PC-3 (cell line): ENCODE results near the gene CHRM4. TPM values are rescaled to one million over a fixed set of nuclear protein-coding genes. Genes with fewer than 3 reads are reported as not detected.

Experiments used
- ATAC-seq: fragments of 200-7000 bp; cut with Tn5 transposase; 2 replicates; pipeline ENCODE4 v1.9.1; 2020; ENCODE audit warnings: mild to moderate bottlenecking, moderate library complexity
- BruUV-seq: library from RNA; stranded (reverse); fragments of 400-500 nt; replicated peaks from 2 replicates; lab custom pipeline; 2021; lab: Mats Ljungman, UMichigan
- CTCF ChIA-PET: fragments of 300-600 bp; sonication (Branson Sonifier 250); formaldehyde crosslinking; loops from one replicate; lab custom pipeline; 2022; ENCODE audit warnings: antibody characterized with exemption; lab: Charles Lee
- POLR2A ChIA-PET: fragments of 300-600 bp; sonication (Branson Sonifier 250); formaldehyde crosslinking; loops from one replicate; lab custom pipeline; 2022; ENCODE audit warnings: antibody characterized with exemption; ENCODE audit not compliant: unreplicated experiment; lab: Charles Lee
- DNase-seq: peaks from one replicate; pipeline ENCODE4 v3.0.0-alpha.2; 2015
- H2AFZ ChIP-seq: fragments of 300-600 bp; sonication (generic); 2 replicates; pipeline ENCODE4 v1.6.0; 2016; ENCODE audit warnings: antibody characterized with exemption, low read length
- H3F3A ChIP-seq: fragments of 300-600 bp; sonication (generic); one replicate; pipeline ENCODE4 v1.6.0; 2017; ENCODE audit warnings: antibody characterized with exemption, low read length, control low read depth, mild to moderate bottlenecking; ENCODE audit not compliant: unreplicated experiment
- H3K27ac ChIP-seq: fragments of 300-600 bp; sonication (generic); 2 replicates; pipeline ENCODE4 v1.5.1; 2016; ENCODE audit warnings: mild to moderate bottlenecking, low read length
- H3K27me3 ChIP-seq: fragments of 300-600 bp; sonication (generic); 2 replicates; pipeline ENCODE4 v1.6.1; 2016; ENCODE audit warnings: low read length, mixed read lengths
- H3K36me3 ChIP-seq: fragments of 300-600 bp; sonication (generic); 2 replicates; pipeline ENCODE4 v1.6.1; 2016; ENCODE audit warnings: low read depth, mixed run types, low read length, mixed read lengths
- H3K4me1 ChIP-seq: fragments of 300-600 bp; sonication (generic); 2 replicates; pipeline ENCODE4 v1.5.1; 2016; ENCODE audit warnings: low read length; ENCODE audit not compliant: insufficient read depth
- H3K4me2 ChIP-seq: fragments of 300-600 bp; sonication (generic); 2 replicates; pipeline ENCODE4 v1.6.0; 2016; ENCODE audit warnings: low read length
- H3K4me3 ChIP-seq: fragments of 300-600 bp; sonication (generic); 2 replicates; pipeline ENCODE4 v1.5.1; 2016; ENCODE audit warnings: mild to moderate bottlenecking, low read length, mixed read lengths
- H3K79me2 ChIP-seq: fragments of 300-600 bp; sonication (generic); 2 replicates; pipeline ENCODE4 v1.6.1; 2017; ENCODE audit warnings: low read length, mixed read lengths
- H3K9ac ChIP-seq: fragments of 300-600 bp; sonication (generic); 2 replicates; pipeline ENCODE4 v1.6.0; 2016; ENCODE audit warnings: mild to moderate bottlenecking, low read length
- H3K9me2 ChIP-seq: fragments of 300-600 bp; sonication (generic); replicated peaks from 2 replicates; pipeline ENCODE4 v1.6.1; 2016; ENCODE audit warnings: mixed run types, low read length, mixed read lengths
- H3K9me3 ChIP-seq: fragments of 300-600 bp; sonication (generic); 2 replicates; pipeline ENCODE4 v1.6.1; 2016; ENCODE audit warnings: low read length, mixed read lengths
- H4K20me1 ChIP-seq: fragments of 300-600 bp; sonication (generic); 2 replicates; pipeline ENCODE4 v1.6.1; 2016; ENCODE audit warnings: low read length, mixed read lengths
- EZH2 ChIP-seq: fragments of 300-600 bp; sonication (generic); IDR thresholded peaks from one replicate; pipeline ENCODE4 v1.6.1; 2017; ENCODE audit warnings: antibody characterized with exemption, mild to moderate bottlenecking, low read length; ENCODE audit not compliant: unreplicated experiment
- EZH2phosphoT487 ChIP-seq: fragments of 300-600 bp; sonication (generic); IDR thresholded peaks from 2 replicates; pipeline ENCODE4 v1.6.1; 2018; ENCODE audit warnings: mild to moderate bottlenecking, antibody characterized with exemption, low read length, borderline replicate concordance
- intact Hi-C: fragments of 100-400 bp; cut with micrococcal nuclease; formaldehyde crosslinking; loops from 2 replicates; pipeline ENCODE4 v1.9.0; 2023
- total RNA-seq: library from RNA; depleted of rRNA; stranded (reverse); fragments of >200 nt; gene quantifications from 2 replicates; pipeline ENCODE4 v1.2.3, GENCODE V29; 2014
- TF ChIP-seq, protein P1 (sequence below): fragments of 300-600 bp; sonication (generic); conservative IDR thresholded peaks from 2 replicates; pipeline ENCODE4 v1.5.1; 2017; ENCODE audit warnings: antibody characterized with exemption, low read depth, mild to moderate bottlenecking, low read length

The CHRM4 gene
- total RNA-seq, 1 experiment from 2014 or later, result not detected

DNA sequence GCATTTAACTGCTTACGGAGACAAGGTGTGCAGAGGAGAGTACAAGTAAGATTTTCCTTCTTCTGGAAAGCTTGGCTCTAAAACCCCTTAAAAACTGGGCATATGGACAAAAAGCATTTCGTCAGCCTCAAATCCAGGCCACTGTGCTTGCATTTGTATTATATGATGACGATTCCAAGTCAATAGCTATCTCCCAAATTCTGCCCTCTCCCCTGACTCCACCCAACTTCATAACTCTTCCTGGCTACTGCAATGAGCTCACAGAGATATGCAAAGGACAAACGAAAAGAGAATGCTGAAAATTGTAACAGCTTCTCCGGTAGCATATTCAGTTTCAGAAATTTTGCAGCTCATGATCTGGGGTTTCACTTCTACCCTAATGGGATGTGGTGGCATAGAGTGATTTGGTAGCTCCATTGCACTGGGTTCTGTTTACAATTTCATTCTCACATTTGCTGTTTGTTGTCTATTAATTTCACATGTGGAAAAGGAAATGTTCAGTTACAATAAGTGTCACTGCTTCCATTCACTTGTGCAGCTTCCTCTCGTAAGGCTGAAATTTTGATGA lies 45.6 kb upstream of the CHRM4 start:
- H3K4me2 ChIP-seq, result no peak overlapping the region
- H3K27ac ChIP-seq, result no peak overlapping the region
- POLR2A ChIA-PET, result no interaction called here
- no peak for DNase-seq
- H3F3A ChIP-seq, result no peaks in the 10 kb centered on the region
- H3K9me2 ChIP-seq, result no peaks in the 10 kb centered on the region
- intact Hi-C loops, result no loop called here
- H3K36me3 ChIP-seq, result peaks cover 6% of the 10 kb centered on the region
- H3K9me3 ChIP-seq, result no peaks in the 10 kb centered on the region
- no peak for ATAC-seq
- no peak overlapping the region for H2AFZ ChIP-seq
- no peak overlapping the region for H3K4me3 ChIP-seq
- no peak overlapping the region for H3K9ac ChIP-seq
- H3K27me3 ChIP-seq, result no peaks in the 10 kb centered on the region
- H3K79me2 ChIP-seq, result no peaks in the 10 kb centered on the region
- TF ChIP-seq EZH2phosphoT487 (no peak), EZH2 (no peak)
- TF ChIP-seq, protein P1, sequence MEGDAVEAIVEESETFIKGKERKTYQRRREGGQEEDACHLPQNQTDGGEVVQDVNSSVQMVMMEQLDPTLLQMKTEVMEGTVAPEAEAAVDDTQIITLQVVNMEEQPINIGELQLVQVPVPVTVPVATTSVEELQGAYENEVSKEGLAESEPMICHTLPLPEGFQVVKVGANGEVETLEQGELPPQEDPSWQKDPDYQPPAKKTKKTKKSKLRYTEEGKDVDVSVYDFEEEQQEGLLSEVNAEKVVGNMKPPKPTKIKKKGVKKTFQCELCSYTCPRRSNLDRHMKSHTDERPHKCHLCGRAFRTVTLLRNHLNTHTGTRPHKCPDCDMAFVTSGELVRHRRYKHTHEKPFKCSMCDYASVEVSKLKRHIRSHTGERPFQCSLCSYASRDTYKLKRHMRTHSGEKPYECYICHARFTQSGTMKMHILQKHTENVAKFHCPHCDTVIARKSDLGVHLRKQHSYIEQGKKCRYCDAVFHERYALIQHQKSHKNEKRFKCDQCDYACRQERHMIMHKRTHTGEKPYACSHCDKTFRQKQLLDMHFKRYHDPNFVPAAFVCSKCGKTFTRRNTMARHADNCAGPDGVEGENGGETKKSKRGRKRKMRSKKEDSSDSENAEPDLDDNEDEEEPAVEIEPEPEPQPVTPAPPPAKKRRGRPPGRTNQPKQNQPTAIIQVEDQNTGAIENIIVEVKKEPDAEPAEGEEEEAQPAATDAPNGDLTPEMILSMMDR, result no peak
- H3K4me1 ChIP-seq, result no peaks in the 10 kb centered on the region
- no peaks in the 10 kb centered on the region for H4K20me1 ChIP-seq
- CTCF ChIA-PET, result no interaction called here
- BruUV-seq, result no TSS peak

DNA sequence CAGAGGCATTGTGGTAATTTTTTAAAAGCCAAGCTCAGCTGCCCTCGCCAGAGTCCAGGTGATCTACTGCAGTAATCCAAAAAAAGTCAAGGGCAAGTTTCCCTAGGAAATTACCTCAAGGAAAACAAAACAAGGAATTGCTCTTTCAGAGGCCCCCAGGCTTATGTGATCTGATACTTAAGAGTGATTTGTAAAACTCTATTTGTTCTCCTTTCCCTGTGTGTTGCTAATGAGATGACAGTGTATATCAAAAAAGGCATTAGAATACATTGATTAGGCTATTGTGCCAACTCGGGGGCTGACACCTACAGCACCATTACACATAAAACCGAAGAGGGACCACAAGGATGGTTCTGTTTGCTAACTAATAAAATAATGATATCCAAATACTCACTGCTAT lies 44.5 kb upstream of the CHRM4 start:
- no peak overlapping the region for H3K27ac ChIP-seq
- POLR2A ChIA-PET, result no interaction called here
- BruUV-seq, result no TSS peak

DNA sequence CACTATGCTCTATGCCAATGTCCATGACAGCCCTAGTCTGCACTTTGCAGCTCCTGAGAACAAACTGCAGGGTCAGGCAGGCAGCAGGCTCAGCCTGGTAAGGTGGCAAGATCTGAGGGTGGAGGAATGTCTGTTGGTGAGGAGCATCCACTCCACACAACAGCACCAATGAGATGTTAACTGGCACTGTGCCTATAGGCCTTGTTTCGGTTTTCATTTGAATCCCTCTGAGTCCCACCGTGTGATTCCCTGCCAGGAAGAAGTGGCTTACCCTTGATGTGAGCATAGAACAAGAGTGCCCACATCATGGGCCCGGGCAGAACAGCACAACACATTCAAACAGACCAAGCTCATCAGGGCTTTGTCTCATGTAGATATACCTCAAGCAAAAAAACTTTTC lies 44.1 kb upstream of the CHRM4 start:
- Histone ChIP-seq H3K4me3 (no peak overlapping the region), H4K20me1 (no peaks in the 10 kb centered on the region), H3K36me3 (peaks cover 6% of the 10 kb centered on the region), H3F3A (no peaks in the 10 kb centered on the region), H3K9ac (no peak overlapping the region), H3K79me2 (no peaks in the 10 kb centered on the region), H2AFZ (no peak overlapping the region), H3K4me1 (no peaks in the 10 kb centered on the region), H3K9me2 (no peaks in the 10 kb centered on the region), H3K27ac (no peak overlapping the region), H3K9me3 (no peaks in the 10 kb centered on the region), H3K27me3 (no peaks in the 10 kb centered on the region), H3K4me2 (no peak overlapping the region)
- no TSS peak for BruUV-seq
- ATAC-seq (no peak), DNase-seq (no peak)
- ChIA-PET CTCF (no interaction called here), POLR2A (no interaction called here)
- TF ChIP-seq, protein P1, result no peak
- TF ChIP-seq EZH2 (no peak), EZH2phosphoT487 (no peak)
- intact Hi-C loops, result no loop called here

More for the DNA sequence above, 44.5 kb upstream of the CHRM4 start:
- no peak for DNase-seq
- Histone ChIP-seq H2AFZ (no peak overlapping the region), H3K9me3 (no peaks in the 10 kb centered on the region), H3K79me2 (no peaks in the 10 kb centered on the region), H3K4me1 (no peaks in the 10 kb centered on the region), H3K9ac (no peak overlapping the region), H3K4me2 (no peak overlapping the region), H3K36me3 (peaks cover 6% of the 10 kb centered on the region), H3F3A (no peaks in the 10 kb centered on the region), H3K27me3 (no peaks in the 10 kb centered on the region), H4K20me1 (no peaks in the 10 kb centered on the region), H3K9me2 (no peaks in the 10 kb centered on the region), H3K4me3 (no peak overlapping the region)
- intact Hi-C loops, result no loop called here
- TF ChIP-seq, protein P1, result no peak
- TF ChIP-seq EZH2 (no peak), EZH2phosphoT487 (no peak)
- CTCF ChIA-PET, result no interaction called here
- no peak for ATAC-seq
